HG03066 (cell line): Measurements from ENCODE around the gene BEST1.
"Not testable (repeated sequence)": the region's sequence is repeated elsewhere in the genome, so short reads cannot be mapped to it uniquely, and the experiment has no call there.

Experiments used
- ATAC-seq: cut with Tn5 transposase; IDR thresholded peaks from one replicate; pipeline ENCODE4 v1.9.1; 2021; ENCODE audit warnings: low read depth; ENCODE audit not compliant: unreplicated experiment

BEST1 gene

GRCh38 chr11:61946894-61947293 lies 3.3 kb upstream of the BEST1 start:
- ATAC-seq, result no peak

GRCh38 chr11:61947486-61948210 lies 2.5 kb upstream of the BEST1 start:
- no peak for ATAC-seq

GRCh38 chr11:61948505-61948904 lies 1.6 kb upstream of the BEST1 start:
- ATAC-seq, result no peak

GRCh38 chr11:61949169-61950034 lies 749 bp upstream of the BEST1 start:
- ATAC-seq, result no peak

- ATAC-seq, result no peak
Observed at GRCh38 chr11:61951484-61952135, 1.5 kb downstream of the BEST1 start.

- ATAC-seq, result no peak
Observed at GRCh38 chr11:61952882-61953281, 2.7 kb downstream of the BEST1 start.

- ATAC-seq, result not testable (repeated sequence)
Observed at GRCh38 chr11:61953632-61954031, 3.5 kb downstream of the BEST1 start.

- no peak for ATAC-seq
Observed at GRCh38 chr11:61954106-61954850, 4.1 kb downstream of the BEST1 start.

GRCh38 chr11:61954851-61955421 lies 4.8 kb downstream of the BEST1 start:
- no peak for ATAC-seq

GRCh38 chr11:61955422-61956135 lies 5.4 kb downstream of the BEST1 start:
- no peak for ATAC-seq

GRCh38 chr11:61956191-61957020 lies 6.3 kb downstream of the BEST1 start:
- ATAC-seq, result no peak

GRCh38 chr11:61957021-61957770 lies 7.0 kb downstream of the BEST1 start:
- no peak for ATAC-seq

- no peak for ATAC-seq
Observed at GRCh38 chr11:61958590-61958989, 8.4 kb downstream of the BEST1 start.

- no peak for ATAC-seq
Observed at GRCh38 chr11:61959114-61959513, 9.0 kb downstream of the BEST1 start.

GRCh38 chr11:61959678-61960077 lies 9.5 kb downstream of the BEST1 start:
- ATAC-seq, result no peak

GRCh38 chr11:61960532-61960931 lies 10.4 kb downstream of the BEST1 start:
- no peak for ATAC-seq

- ATAC-seq, result no peak
Observed at GRCh38 chr11:61961570-61962212, 11.5 kb downstream of the BEST1 start.
